HG02981 (cell line): Measurements from ENCODE around the gene GAREM2.

ENCODE experiments used
- ATAC-seq: cut with Tn5 transposase; IDR thresholded peaks from one replicate; pipeline ENCODE4 v1.9.1; 2021; ENCODE audit warnings: mild to moderate bottlenecking, moderate library complexity; ENCODE audit not compliant: unreplicated experiment

Gene GAREM2

GRCh38 chr2:26224095-26224494 is 51.2 kb downstream of the GAREM2 start:
- no peak for ATAC-seq

- no peak for ATAC-seq
Measured at GRCh38 chr2:26229595-26229994, 56.7 kb downstream of the GAREM2 start.

GRCh38 chr2:26230806-26231205 is 57.9 kb downstream of the GAREM2 start:
- no peak for ATAC-seq

GRCh38 chr2:26235089-26235488 is 62.2 kb downstream of the GAREM2 start:
- ATAC-seq: no peak

- ATAC-seq: no peak
Measured at GRCh38 chr2:26237868-26238267, 65.0 kb downstream of the GAREM2 start.

GRCh38 chr2:26238311-26238958 is 65.5 kb downstream of the GAREM2 start:
- no peak for ATAC-seq
